NCI-H146 (cell line): ENCODE measurements around the gene ZNF350.
"Not testable (repeated sequence)": the region's sequence is repeated elsewhere in the genome, so short reads cannot be mapped to it uniquely, and the experiment has no call there.

Source experiments
- DNase-seq: peaks from one replicate; lab custom pipeline; 2025; lab: John Stamatoyannopoulos, UW

Gene ZNF350

GRCh38 chr19:51971624-51972023 is 15.0 kb downstream of the ZNF350 start:
- no peak for DNase-seq

- no peak for DNase-seq
Measured at GRCh38 chr19:51970718-51971117, 15.9 kb downstream of the ZNF350 start.

- DNase-seq, result no peak
Measured at GRCh38 chr19:51965583-51965982, 21.1 kb downstream of the ZNF350 start.

DNA sequence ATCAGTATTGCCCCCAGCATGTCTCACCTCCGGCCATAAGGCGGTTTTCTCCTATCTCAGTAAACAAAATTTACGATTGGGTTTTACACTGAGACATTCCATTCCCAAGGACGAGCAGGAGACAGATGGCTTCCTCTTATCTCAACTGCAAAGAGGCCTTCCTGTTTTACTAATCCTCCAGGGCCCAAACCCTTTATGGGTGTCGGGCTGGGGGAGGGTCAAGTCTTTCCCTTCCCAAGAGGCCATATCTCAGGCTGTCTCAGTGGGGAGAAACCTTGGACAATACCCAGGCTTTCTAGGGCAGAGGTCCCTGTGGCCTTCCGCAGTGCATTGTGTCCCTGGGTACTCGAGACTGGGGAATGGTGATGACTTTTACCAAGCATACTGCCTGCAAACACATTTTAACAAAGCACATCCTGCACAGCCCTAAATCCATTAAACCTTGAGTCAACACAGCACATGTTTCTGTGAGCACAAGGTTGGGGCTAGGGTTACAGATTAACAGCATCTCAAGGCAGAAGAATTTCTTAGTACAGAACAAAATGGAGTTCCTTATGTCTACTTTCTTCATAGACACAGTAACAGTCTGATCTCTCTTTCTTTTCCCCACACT is 25.9 kb downstream of the ZNF350 start:
- DNase-seq, result not testable (repeated sequence)

GRCh38 chr19:51959791-51960190 is 26.8 kb downstream of the ZNF350 start:
- DNase-seq, result no peak

- DNase-seq, result not testable (repeated sequence)
Measured at GRCh38 chr19:51957846-51958245, 28.8 kb downstream of the ZNF350 start.

- no peak for DNase-seq
Measured at GRCh38 chr19:51948975-51949374, 37.7 kb downstream of the ZNF350 start.

GRCh38 chr19:51946602-51947001 is 40.0 kb downstream of the ZNF350 start:
- no peak for DNase-seq

DNA sequence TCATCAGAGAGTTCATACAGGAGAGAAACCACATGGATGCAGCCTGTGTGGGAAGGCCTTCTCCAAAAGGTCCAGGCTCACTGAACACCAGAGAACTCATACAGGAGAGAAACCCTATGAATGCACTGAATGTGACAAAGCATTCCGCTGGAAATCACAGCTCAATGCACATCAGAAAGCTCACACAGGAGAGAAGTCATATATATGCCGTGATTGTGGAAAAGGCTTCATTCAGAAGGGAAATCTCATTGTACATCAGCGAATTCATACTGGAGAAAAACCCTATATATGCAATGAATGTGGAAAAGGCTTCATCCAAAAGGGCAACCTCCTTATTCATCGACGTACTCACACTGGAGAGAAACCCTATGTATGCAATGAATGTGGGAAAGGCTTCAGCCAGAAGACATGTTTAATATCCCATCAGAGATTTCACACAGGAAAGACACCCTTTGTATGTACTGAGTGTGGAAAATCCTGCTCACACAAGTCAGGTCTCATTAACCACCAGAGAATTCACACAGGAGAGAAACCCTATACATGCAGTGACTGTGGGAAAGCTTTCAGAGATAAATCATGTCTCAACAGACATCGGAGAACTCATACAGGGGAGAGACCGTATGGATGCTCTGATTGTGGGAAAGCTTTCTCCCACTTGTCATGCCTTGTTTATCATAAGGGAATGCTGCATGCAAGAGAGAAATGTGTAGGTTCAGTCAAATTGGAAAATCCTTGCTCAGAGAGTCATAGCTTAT is 41.7 kb downstream of the ZNF350 start:
- no peak for DNase-seq

GRCh38 chr19:51938936-51939335 is 47.7 kb downstream of the ZNF350 start:
- no peak for DNase-seq

- no peak for DNase-seq
Measured at GRCh38 chr19:51931921-51932320, 54.7 kb downstream of the ZNF350 start.

DNA sequence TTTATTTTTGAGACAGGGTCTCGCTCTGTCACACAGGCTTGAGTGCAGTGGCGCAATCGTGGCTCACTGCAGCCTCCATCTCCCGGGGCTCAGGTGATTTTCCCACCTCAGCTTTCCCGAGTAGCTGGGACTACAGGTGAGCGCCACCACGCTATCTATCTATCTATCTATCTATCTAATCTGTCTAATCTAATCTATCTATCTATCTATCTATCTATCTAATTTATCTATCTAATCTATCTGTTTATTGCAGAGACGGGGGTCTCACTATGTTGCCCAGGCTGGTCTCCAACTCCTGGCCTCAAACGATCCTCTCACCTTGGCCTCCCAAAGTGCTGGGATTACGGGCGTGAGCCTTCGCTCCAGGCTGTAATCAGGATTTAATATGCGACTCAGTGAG is 58.8 kb downstream of the ZNF350 start:
- DNase-seq, result no peak

DNA sequence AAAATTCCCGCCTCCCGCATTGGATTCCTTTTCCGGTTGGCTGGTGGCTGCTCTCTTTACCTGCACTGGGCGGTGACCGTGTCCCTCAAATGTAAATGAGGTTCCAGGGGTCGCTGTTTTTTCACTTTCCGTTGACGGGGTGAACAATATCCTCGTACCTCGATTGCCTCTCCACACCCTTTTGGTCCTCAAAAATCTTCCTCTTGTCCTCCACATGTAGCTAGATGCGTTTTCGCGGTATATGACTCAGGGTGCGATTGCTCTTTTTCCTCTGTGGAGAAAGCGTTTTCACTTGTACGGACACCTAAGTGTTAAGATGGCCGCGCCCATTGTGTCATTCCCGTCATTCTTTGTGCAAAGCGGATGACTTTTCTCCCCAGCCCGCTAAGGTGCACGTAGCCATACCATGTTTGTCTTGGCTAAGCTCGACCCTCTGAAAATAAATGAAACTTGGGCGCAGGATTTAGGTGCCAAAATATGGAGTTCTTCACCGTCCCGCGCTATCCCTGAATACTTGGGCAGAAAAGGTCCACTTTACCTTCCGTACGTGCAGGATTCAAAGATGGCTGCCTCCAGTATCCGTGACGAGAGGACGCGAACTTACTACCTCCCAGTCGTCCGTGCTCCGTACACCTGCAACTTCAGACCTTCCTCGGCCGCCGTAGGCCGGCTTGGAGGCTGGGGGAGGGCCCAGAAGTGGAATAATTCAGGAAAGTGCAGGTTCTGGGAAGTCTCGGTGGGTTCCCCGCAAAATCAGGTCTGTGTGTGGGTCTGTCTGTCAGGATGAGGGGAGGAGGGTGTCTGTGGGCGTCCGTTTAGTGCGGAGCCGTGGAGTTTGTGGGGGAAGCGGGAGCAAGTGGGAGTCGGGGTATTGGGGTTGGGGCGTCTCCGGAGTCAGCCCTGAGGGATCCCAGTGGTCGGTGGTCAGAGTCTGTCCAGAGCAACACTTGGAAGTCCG is 59.6 kb downstream of the ZNF350 start, which contains the start of gene ZNF613:
Gene ZNF613, plus strand, starts transcription at position 689 of the 958 bp plus-strand sequence. CDS start 8,749 bp downstream, outside the sequence.
- DNase-seq, result peak; percentile 94

DNA sequence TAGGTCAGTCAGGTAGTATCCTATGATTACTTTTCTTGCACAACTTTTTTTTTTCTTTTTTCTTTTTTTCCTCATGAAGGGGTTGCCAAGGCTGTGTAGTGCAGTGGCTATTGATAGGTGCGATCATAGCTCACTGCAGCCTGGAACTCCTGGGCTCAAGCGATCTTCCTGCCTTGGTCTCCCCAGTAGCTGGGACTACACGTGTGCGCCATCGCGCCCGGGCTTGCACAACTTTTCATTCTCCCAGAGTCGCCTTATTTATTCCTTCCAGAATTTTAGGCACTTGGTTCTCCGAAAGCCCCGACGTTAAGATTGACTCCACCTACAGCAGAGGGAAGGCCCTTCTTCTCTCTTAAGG is 60.2 kb downstream of the ZNF350 start:
- no peak for DNase-seq

DNA sequence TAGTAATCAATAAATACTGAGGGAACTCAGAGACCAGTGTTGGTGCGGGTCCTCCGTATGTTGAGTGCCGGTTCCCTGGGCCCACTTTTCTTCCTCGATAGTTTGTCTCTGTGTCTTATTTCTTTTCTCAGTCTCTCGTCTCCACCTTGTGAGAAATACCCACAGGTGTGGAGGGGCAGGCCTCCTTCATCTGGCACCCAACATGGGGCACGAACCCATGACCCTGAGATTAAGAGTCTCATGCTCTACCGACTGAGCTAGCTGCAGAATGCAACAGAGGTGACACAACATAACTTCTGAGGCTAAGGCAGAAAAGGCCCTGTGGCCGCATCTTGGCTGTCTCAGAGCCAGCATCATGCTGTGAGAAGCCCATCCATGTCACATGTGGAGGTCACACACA is 64.7 kb downstream of the ZNF350 start:
- no peak for DNase-seq

DNA sequence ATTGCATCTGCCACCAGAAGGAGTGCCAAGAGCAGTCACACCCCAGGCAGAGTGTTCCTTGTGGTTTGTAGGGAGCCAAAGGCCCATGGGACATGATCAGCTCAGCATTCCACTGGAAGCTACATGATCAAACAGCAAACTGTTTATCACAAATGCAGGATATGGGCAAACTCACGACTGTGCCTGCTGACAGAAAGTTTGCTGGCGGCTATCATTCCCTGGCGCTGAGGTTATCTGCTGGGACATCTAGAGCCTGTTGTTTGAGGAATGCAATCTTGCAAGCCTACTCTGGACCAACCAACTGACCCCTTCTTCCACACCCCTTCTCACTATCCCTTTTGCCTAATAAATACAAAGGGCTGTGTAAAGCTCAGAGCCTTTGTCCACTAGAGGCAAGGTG is 67.0 kb downstream of the ZNF350 start:
- no peak for DNase-seq

- no peak for DNase-seq
Measured at GRCh38 chr19:51916167-51916566, 70.5 kb downstream of the ZNF350 start.

- DNase-seq, result no peak
Measured at GRCh38 chr19:51915324-51915867, 71.2 kb downstream of the ZNF350 start.
